ENCODE results near the gene ASCC1. TPM values are rescaled to one million over a fixed set of nuclear protein-coding genes. Genes with fewer than 3 reads are reported as not detected.

Gene ASCC1
- total and polyA plus RNA-seq, 2 of the 13 experiments (the other 11 are each of a cell fraction or from before 2014, with no cell fraction given): 21.6 to 30.1 TPM

- no peak for TF ChIP-seq SNAPC5 (CRISPR knock-in tag; IDR thresholded peaks at IDR 0.05; ENCODE audit: borderline replicate concordance)
- TF ChIP-seq ZBTB3 (CRISPR knock-in tag; IDR thresholded peaks at IDR 0.05; ENCODE audit: borderline replicate concordance, low read depth): no peak
- TF ChIP-seq ZNF770 (CRISPR knock-in tag; IDR thresholded peaks at IDR 0.05): 0 out of 2 replicates have a peak, but pooled peaks have one; percentile 55
- peak; percentile 83 for TF ChIP-seq HNRNPL (IDR thresholded peaks at IDR 0.05; ENCODE audit: low read depth, low read length)
- TF ChIP-seq MZF1 (CRISPR knock-in tag; IDR thresholded peaks at IDR 0.05; ENCODE audit: borderline replicate concordance): no peak
- peak; percentile 78 for TF ChIP-seq PBX2 (CRISPR knock-in tag; IDR thresholded peaks at IDR 0.05)
- TF ChIP-seq TOE1 (CRISPR knock-in tag; IDR thresholded peaks at IDR 0.05): no peak
- no peak for TF ChIP-seq THAP7 (CRISPR knock-in tag; IDR thresholded peaks at IDR 0.05)
- TF ChIP-seq BATF2 (CRISPR knock-in tag; IDR thresholded peaks at IDR 0.05): no peak
- TF ChIP-seq ZNF644 (CRISPR knock-in tag; IDR thresholded peaks at IDR 0.05; ENCODE audit: low read depth): peak; percentile 55
- TF ChIP-seq SP4 (CRISPR knock-in tag; IDR thresholded peaks at IDR 0.05): no peak
- TF ChIP-seq ZNF407 (CRISPR knock-in tag; IDR thresholded peaks at IDR 0.05; ENCODE audit: not compliant biosample characterization): no peak
- TF ChIP-seq TIGD3 (CRISPR knock-in tag; IDR thresholded peaks at IDR 0.05; ENCODE audit: borderline replicate concordance): no peak
- TF ChIP-seq ZNF451 (CRISPR knock-in tag; IDR thresholded peaks at IDR 0.05): peak; percentile 66; the same call in 1 of the 2 replicates
Observed at GRCh38 chr10:72068901-72069446, 147.1 kb downstream of the ASCC1 start (continued).

Data from HepG2 (cell line).